HEK293T (cell line): ENCODE data around the gene LNX1.

ENCODE experiments used
- CTCF ChIA-PET: fragments of 350-600 bp; formaldehyde crosslinking; extraction: SDS; loops from one replicate; lab custom pipeline; 2021; ENCODE audit warnings: antibody characterized with exemption, inconsistent platforms; lab: Yijun Ruan, JAX
- POLR2A ChIA-PET: fragments of 350-600 bp; formaldehyde crosslinking; extraction: SDS; loops from one replicate; lab custom pipeline; 2020; ENCODE audit warnings: antibody characterized with exemption, inconsistent platforms; lab: Yijun Ruan, JAX
- DNase-seq: peaks from one replicate; pipeline ENCODE4 v3.0.0; 2012; ENCODE audit warnings: mixed read lengths; ENCODE audit errors: extremely low spot score
- ARNT ChIP-seq: fragments of 450-650 bp; IDR thresholded peaks from 2 replicates; pipeline ENCODE4 v1.6.1; 2017; ENCODE audit warnings: mild to moderate bottlenecking
- BHLHE40 ChIP-seq: fragments of 450-650 bp; IDR thresholded peaks from 2 replicates; pipeline ENCODE4 v1.6.1; 2016; ENCODE audit warnings: mild to moderate bottlenecking, moderate library complexity, borderline replicate concordance
- CTBP1 ChIP-seq: fragments of 450-650 bp; IDR thresholded peaks from 2 replicates; pipeline ENCODE4 v1.6.1; 2016; ENCODE audit warnings: borderline replicate concordance
- ELF4 ChIP-seq: fragments of 450-650 bp; IDR thresholded peaks from 2 replicates; pipeline ENCODE4 v1.6.1; 2017; ENCODE audit warnings: antibody characterized with exemption
- FOXA1 ChIP-seq: fragments of 450-650 bp; IDR thresholded peaks from 2 replicates; pipeline ENCODE4 v1.6.1; 2016; ENCODE audit warnings: mild to moderate bottlenecking
- FOXK2 ChIP-seq: fragments of 450-650 bp; IDR thresholded peaks from 2 replicates; pipeline ENCODE4 v1.6.1; 2016; ENCODE audit warnings: mild to moderate bottlenecking
- FOXM1 ChIP-seq: fragments of 450-650 bp; IDR thresholded peaks from 2 replicates; pipeline ENCODE4 v1.6.1; 2017; ENCODE audit warnings: mild to moderate bottlenecking, borderline replicate concordance
- HDGF ChIP-seq: fragments of 450-650 bp; IDR thresholded peaks from 2 replicates; pipeline ENCODE4 v1.6.1; 2017; ENCODE audit warnings: antibody characterized with exemption, borderline replicate concordance
- L3MBTL2 ChIP-seq: fragments of 450-650 bp; conservative IDR thresholded peaks from 2 replicates; pipeline ENCODE4 v1.6.1; 2016; ENCODE audit warnings: mild to moderate bottlenecking
- LEF1 ChIP-seq: fragments of 450-650 bp; IDR thresholded peaks from 2 replicates; pipeline ENCODE4 v1.6.1; 2017; ENCODE audit warnings: mild to moderate bottlenecking, borderline replicate concordance
- NFRKB ChIP-seq: fragments of 450-650 bp; IDR thresholded peaks from 2 replicates; pipeline ENCODE4 v1.6.1; 2016; ENCODE audit warnings: mild to moderate bottlenecking, moderate library complexity
- PKNOX1 ChIP-seq: fragments of 450-650 bp; IDR thresholded peaks from 2 replicates; pipeline ENCODE4 v1.6.1; 2016
- SP1 ChIP-seq: fragments of 450-650 bp; IDR thresholded peaks from 2 replicates; pipeline ENCODE4 v1.6.1; 2017
- SUZ12 ChIP-seq: fragments of 450-650 bp; IDR thresholded peaks from 2 replicates; pipeline ENCODE4 v1.6.1; 2016; ENCODE audit warnings: mild to moderate bottlenecking
- TARDBP ChIP-seq: fragments of 450-650 bp; IDR thresholded peaks from 2 replicates; pipeline ENCODE4 v1.6.1; 2016
- ZNF384 ChIP-seq: fragments of 450-650 bp; IDR thresholded peaks from 2 replicates; pipeline ENCODE4 v1.6.1; 2016

Gene LNX1

DNA sequence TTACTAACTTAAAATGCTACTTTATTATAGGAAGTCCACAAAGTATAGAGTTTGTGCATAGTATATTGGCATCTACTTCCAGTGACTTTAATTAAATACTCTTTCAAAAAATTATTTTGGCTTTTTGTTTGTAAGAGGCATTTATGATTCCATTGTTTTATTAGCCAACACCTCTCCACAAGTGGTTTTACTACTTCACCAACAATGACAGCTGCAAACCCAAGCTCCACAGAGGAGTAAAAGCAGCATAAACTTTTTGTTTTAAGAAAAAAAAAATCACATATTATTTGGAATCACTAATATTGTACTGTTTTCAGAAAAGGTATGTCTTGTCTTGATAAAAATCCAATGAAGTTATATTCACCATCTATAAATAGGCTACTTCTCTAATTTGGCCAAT lies 125.4 kb downstream of the LNX1 start:
- CTCF ChIA-PET: no interaction called here
- TF ChIP-seq FOXM1: no peak
- TF ChIP-seq FOXA1: no peak
- TF ChIP-seq SP1: no peak
- TF ChIP-seq HDGF: no peak
- no peak for TF ChIP-seq PKNOX1
- no peak for TF ChIP-seq NFRKB
- no peak for TF ChIP-seq LEF1
- no peak for TF ChIP-seq CTBP1
- TF ChIP-seq L3MBTL2: no peak
- no peak for TF ChIP-seq SUZ12
- no peak for TF ChIP-seq ARNT
- TF ChIP-seq ZNF384: no peak
- TF ChIP-seq BHLHE40: no peak
- no peak for TF ChIP-seq TARDBP
- POLR2A ChIA-PET: no interaction called here
- DNase-seq: no peak

DNA sequence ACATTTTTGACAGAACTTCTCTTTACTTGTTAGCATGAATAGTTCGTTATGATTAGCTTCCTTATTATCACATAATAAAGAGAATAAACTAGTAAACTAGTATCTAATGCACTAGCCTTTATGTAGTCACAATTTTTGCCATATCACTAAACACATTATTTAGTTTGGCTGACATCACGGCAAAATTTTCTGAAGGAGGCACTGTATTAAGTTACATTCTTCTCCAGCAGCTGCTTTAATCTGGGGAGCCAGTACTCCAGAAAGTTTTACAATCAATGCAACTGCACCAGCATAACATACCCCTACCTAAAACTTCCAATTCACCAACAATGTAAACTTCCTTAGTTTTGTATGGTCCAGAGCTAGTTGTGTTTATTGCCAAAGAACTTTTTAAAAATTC lies 126.0 kb downstream of the LNX1 start:
- ChIA-PET CTCF (interaction anchor here (0.6 kb wide), 1 partner anchor 747 kb away, joined by 3 read pairs; no protein-coding TSS in a partner anchor), POLR2A (no interaction called here)
- DNase-seq: no peak
- no peak for TF ChIP-seq FOXM1
- TF ChIP-seq HDGF: no peak
- TF ChIP-seq BHLHE40: no peak
- TF ChIP-seq PKNOX1: no peak
- no peak for TF ChIP-seq TARDBP
- no peak for TF ChIP-seq CTBP1

DNA sequence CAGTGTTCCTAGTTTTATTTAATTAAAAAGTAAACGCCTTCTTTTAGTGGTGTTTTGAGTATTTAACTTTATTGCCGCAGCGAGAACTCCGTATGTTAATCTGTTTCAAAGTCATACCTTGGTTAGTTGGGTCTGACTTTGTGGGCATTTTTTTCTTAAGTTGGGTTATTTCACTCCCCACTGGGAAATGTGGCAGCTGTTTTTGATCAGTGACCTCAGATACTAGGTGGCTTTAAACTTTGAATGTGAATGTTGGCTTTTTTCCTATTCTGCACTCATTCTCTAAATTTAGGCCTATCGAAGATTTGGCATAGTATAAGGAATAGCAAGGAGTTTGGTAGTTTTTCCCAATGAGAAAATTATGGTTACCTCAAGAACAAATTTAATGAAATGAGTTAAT lies 127.9 kb downstream of the LNX1 start:
- no peak for DNase-seq
- CTCF ChIA-PET: no interaction called here
- POLR2A ChIA-PET: no interaction called here
- no peak for TF ChIP-seq FOXA1
- TF ChIP-seq HDGF: no peak
- no peak for TF ChIP-seq TARDBP
- no peak for TF ChIP-seq FOXM1
- no peak for TF ChIP-seq ZNF384
- TF ChIP-seq NFRKB: no peak
- TF ChIP-seq L3MBTL2: no peak
- TF ChIP-seq SP1: no peak
- no peak for TF ChIP-seq ELF4
- no peak for TF ChIP-seq LEF1
- no peak for TF ChIP-seq FOXK2
- TF ChIP-seq BHLHE40: no peak
- no peak for TF ChIP-seq SUZ12
- TF ChIP-seq PKNOX1: no peak
- no peak for TF ChIP-seq CTBP1

- CTCF ChIA-PET: no interaction called here
- POLR2A ChIA-PET: no interaction called here
- TF ChIP-seq FOXA1: no peak
- TF ChIP-seq TARDBP: no peak
- TF ChIP-seq SP1: no peak
- TF ChIP-seq L3MBTL2: no peak
- TF ChIP-seq FOXK2: no peak
- TF ChIP-seq ARNT: no peak
- no peak for TF ChIP-seq FOXM1
- no peak for TF ChIP-seq NFRKB
- TF ChIP-seq CTBP1: no peak
- TF ChIP-seq SUZ12: no peak
- no peak for TF ChIP-seq BHLHE40
- no peak for TF ChIP-seq HDGF
- TF ChIP-seq ZNF384: no peak
- TF ChIP-seq PKNOX1: no peak
- TF ChIP-seq ELF4: no peak
- TF ChIP-seq LEF1: no peak
- no peak for DNase-seq
Measured at GRCh38 chr4:53461244-53461643, 130.0 kb downstream of the LNX1 start.

GRCh38 chr4:53459548-53459947 lies 131.7 kb downstream of the LNX1 start:
- ChIA-PET CTCF (no interaction called here), POLR2A (no interaction called here)
- no peak for DNase-seq
- TF ChIP-seq PKNOX1: no peak
- TF ChIP-seq ELF4: no peak
- TF ChIP-seq FOXM1: no peak
- no peak for TF ChIP-seq SUZ12
- TF ChIP-seq FOXA1: no peak
- no peak for TF ChIP-seq BHLHE40
- no peak for TF ChIP-seq ARNT
